ENCODE measurements around the gene STK39.

STK39 gene

GRCh38 chr2:167972746-167973145 is 274.6 kb downstream of the STK39 start:
- no peak for DNase-seq

DNA sequence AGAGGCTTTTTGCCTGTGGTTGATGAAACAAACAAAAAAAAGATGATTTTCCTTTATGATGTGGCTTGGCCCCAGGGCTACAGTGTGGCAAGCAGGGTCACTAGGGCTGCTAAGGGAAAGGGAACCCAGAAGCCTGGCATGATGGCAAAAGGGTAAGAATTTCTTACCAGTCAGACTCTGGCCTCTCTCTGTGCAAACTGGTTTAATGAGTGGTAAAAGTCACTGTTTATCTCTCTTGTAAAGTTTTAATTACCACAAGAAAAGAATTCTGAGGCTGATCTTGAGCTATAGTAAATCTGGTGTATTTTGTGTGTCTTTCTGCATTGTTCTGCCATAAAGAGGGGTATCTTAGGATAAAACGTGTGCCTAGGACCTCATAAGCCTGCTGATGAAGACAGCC is 275.4 kb downstream of the STK39 start:
- DNase-seq = no peak

DNA sequence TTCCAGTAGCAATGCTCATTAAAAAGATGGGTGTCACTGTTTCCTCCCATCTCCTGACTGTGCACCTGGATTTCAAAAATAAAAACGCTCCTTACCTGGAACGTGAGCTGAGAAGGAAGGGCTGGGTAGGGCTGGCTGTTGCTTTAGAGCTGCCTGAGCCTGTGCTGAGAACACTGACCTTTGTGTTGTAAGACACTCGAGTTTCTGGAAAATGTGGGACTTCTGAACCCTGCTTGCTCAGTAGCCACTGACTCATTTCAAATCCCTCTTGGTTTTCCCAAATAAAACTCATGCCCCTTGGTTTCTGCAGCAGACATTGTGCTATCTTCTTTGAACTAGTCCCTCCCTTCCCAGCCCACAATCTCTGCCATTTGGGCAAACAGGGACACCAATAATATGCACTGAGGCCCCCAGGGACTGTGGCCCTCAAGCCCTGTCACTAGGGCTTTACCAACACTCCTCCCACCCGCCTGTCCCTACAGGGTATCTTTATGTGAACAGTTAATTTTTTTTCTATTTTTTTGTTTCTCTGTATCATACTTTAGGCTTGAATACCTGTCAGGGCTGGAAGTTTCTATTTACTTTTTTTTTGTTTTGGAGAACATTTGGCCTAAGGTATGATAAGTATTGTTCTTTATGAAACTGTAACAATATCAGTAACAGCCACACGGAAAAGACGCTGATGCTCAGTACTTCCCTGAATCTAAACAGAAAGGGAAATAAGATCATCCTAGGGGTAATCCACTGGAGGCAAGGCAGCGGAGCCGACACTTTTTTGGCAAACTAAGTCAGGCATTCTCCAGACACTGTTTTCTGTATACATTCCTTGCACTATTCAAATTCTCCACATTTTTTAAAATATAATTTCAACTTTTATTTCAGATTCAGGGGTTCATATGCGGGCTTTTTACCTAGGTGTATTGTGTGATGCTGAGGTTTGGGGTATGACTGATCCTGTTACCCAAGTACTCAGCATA is 280.2 kb downstream of the STK39 start:
- DNase-seq = no peak

GRCh38 chr2:167965907-167966761 is 281.3 kb downstream of the STK39 start:
- DNase-seq = no peak

- DNase-seq = no peak
Observed at GRCh38 chr2:167964650-167965413, 282.6 kb downstream of the STK39 start.

- no peak for DNase-seq
Observed at GRCh38 chr2:167963899-167964649, 283.3 kb downstream of the STK39 start.

- DNase-seq = no peak
Observed at GRCh38 chr2:167962436-167963226, 284.8 kb downstream of the STK39 start.

DNA sequence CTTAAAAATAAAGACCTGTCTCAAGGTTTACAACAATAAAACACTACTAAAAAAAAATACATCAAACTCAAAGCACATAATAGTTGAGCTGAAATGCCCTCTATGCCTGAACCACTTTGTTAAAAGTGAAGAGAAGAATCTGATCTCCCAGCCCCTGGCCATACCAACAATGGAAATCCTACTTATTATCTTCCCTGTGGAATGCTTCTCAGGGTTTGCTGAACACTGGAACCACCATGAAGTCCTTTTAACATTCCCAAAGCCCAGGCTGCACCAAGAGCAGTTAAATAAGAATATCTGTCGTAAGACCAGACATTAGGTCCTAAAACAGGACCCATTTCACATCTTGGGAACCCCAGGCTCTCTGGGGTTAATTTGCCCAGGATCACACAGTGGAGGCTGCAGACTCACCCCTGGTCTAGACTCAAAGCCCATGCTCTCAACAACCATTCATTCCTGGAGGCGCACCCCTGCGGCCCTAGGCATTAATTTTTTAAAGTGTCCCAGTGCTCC is 285.8 kb downstream of the STK39 start:
- no peak for DNase-seq

- no peak for DNase-seq
Observed at GRCh38 chr2:167960089-167960747, 287.2 kb downstream of the STK39 start.

DNA sequence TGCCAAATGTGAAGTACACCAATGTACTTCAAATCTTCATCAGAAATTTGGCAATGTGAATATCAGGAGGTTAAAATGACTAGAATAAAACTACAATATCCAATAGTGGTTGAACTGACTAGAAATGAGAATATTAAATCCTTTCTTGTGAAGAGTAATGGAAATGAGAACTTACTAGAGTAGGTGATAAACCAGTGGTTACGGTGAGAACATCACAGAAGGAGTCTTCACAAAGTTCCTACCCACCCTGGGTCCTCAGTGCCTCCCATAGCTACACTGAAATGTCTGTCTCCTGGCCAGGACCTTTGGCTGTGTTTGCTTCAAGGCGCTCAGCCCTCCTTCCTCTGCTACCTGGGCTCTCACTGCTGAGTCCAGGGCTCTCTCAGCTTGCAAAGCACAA is 289.7 kb downstream of the STK39 start:
- no peak for DNase-seq

DNA sequence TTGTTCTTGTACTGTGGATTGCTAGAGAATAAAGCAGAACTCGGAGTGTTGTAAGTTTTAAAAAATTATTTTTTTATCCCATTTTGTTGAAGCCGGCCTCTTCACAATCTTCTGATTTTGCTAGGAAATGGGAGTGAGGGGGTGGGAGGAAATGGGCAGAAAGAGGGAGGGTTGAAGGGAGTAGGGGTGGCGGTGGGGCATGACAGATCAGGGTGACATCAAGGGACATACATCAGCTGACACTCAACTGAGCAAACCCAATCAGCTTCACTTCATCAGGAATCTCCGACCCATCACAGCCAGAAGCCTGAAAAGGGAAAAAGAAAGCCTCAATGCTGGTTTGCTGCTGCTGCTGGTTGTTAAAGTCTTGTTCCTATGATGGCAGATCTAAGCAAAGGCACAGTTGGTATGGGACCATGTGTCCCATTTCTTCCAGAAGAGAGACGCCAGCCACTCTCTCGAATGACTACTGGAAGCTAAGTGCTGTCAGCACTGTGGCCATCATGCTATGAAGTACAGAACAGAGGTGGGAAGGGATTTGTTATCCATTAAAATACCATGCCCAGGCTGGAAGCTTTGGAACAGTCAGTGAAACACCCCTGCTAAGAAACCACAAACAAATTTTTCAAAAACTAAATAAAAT is 292.0 kb downstream of the STK39 start:
- DNase-seq = no peak

DNA sequence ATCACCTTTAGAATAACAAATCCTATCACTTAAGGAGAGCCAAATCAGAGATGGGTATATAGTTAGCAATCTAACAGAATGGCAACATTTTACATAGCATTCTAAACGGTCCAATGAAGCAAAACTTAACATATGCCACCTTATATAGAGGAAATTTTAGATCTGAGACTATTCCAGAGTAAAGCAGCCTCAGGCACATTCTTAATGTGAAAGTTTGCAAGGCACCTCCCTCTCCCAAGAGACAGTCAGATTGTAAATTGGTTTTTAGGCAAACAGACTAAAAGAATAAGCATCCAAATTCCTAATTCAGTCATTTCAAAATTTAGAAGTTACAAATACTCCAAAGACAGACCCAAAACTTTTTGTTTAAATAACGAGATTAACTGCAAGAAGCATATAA is 292.9 kb downstream of the STK39 start:
- DNase-seq = no peak

GRCh38 chr2:167953776-167954175 is 293.6 kb downstream of the STK39 start:
- no peak for DNase-seq

DNA sequence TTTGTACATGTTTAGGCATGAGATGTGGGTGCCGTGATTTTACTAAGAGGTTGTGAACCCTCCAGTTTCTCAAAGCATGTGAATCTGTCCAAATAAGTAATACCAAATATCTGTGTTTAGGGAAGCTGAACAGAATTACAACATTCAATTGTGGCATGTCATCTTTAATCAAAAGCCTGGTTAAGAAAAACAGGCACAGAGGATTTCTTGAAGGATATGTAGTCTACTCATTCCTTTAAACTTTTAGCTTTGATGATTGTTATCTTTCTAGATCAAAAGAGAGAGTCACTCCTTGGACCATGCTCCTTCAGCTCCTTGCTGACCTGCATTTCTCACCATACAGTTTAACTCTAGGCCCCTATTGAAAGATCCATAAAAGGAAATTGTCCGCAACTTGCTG is 296.8 kb downstream of the STK39 start:
- no peak for DNase-seq

DNA sequence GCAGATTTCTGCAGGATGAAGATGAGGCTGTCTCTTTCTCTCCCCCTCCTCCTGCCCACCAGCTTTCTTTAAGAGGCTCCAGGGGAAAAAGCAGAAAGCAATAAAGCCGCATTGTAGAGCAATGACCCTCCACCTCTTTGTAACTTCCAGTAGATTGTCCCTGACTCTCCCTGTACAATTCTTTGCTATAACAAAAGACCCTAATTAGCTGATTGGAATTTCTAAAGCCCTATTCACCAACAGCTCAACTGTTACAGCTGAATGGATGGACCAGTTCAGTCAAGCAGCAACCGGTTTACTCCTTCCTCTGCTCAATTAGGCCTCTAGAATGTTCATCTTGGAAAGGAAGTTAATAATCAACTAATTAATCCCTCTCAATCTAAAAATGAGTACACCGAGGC is 301.0 kb downstream of the STK39 start:
- no peak for DNase-seq

DNA sequence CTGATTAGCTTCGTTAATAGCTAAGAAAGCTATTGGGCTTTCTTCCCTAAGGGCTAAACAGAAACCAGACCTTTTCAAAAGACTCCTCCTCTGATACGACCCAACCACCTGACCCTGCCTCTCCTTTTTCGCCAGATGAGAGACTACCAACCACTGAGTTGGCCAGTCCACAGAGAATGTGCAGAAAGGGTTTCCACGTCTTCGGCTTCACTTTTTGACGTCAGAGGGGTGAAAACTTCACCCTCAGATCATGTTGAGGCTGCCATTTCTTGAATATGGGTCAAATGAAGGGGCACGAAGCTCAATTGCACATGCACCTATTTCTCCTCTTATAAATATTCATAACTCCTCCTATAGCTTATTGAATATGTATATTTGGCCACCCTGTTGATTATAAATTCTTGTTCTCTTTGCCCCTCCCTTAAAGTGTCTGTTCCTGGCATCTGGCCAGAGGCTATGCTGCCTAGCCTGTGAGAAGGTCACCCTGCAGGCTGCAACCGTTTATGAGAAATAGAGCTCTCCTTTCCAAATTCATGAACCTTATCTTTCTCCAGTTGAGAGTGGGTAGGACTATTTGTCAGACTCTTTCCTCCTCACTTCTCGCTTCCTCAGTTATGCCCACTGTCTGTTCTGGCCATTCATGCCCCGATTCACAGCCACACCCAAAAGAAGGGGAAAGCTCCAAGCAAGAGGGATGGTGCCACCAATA is 301.6 kb downstream of the STK39 start:
- no peak for DNase-seq

DNA sequence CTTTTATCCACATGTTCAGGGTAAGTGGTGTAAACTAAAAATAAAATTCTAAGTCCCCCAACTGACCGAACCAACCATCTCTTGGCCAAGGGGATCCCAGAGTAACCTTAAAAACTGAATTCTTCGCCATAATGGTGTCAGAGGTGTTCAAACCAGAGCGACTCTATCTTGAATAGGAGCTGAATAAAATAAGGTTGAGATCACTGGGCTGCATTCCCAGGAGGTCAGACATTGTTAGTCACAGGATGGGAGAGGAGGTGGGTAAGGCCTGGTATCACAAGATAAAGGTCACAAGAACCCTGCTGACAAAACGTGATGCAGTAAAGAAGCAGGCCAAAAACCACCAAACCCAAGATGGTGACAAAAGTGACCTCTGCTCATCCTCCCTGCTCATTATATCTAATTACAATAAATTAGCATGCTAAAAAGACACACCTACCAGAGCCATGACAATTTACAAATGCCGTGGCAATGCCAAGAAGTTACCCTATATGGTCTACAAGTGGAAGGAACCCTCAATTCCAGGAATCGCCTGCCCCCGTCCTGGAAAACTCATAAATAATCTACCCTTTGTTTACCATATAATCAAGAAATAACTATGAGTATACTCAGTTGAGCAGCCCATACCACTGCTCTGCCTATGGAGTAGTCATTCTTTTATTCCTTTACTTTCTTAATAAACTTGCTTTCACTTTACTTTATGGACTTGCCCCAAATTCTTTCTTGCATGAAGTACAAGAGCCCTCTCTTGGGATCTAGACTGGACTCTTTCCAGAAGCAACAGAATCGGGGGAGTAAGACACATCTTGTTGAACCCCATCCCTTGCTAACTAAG is 302.4 kb downstream of the STK39 start:
- DNase-seq = peak; percentile 79

DNA sequence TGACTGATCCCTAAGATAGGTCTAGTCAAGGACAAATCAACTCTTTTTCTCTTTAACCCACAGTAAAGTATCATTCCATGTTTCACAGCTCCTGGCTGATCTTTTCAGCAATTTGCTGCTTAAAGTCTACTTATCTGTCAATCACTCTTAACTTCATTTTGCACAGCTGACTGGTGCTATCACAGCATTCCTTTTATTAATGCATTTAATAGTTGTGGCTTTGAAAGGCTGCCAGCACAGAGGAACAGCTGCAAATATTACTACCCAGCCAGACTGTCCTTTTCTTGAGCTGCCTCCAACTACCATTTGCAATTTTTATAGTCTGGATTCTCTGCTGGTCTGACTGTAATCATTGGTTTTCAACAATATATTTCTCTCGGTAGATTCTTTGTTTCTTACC is 303.5 kb downstream of the STK39 start:
- peak; percentile 71 for DNase-seq

Data from NCI-H226 (cell line).